HCT116 (cell line): ENCODE measurements around the gene RAPGEF6. TPM values are rescaled to one million over a fixed set of nuclear protein-coding genes. Genes with fewer than 3 reads are reported as not detected.

ENCODE experiments used
- ATAC-seq: fragments of 200-7000 bp; cut with Tn5 transposase; 2 replicates; pipeline ENCODE4 v1.9.1; 2020; ENCODE audit warnings: mild to moderate bottlenecking, moderate library complexity
- BruUV-seq: library from RNA; stranded (reverse); fragments of 400-500 nt; replicated peaks from 2 replicates; lab custom pipeline; 2021; lab: Mats Ljungman, UMichigan
- CTCF ChIA-PET: fragments of 300-600 bp; sonication (Branson Sonifier 250); formaldehyde crosslinking; loops from one replicate; lab custom pipeline; 2021; ENCODE audit warnings: antibody characterized with exemption; lab: Charles Lee
- POLR2A ChIA-PET: fragments of 300-600, 350-600 bp; sonication (Branson Sonifier 250); formaldehyde crosslinking; loops from one replicate; lab custom pipeline; 2021; ENCODE audit warnings: antibody characterized with exemption; lab: Charles Lee
- RAD21 ChIA-PET, 2 experiments: fragments of 300-600 bp; sonication (Branson Sonifier 250); formaldehyde crosslinking; loops; one replicate each; lab custom pipeline; 2023; ENCODE audit warnings: low total read pairs in 2 of 2; ENCODE audit not compliant: uncharacterized antibody in 2 of 2, unreplicated experiment in 2 of 2, low non-redundant PET in 1 of 2; lab: Charles Lee
- DNase-seq: peaks from one replicate; pipeline ENCODE4 v3.0.0-alpha.2; 2010; ENCODE audit warnings: low read depth, low spot score
- H2AFZ ChIP-seq: fragments of 200-600 bp; shearing (Covaris generic), sonication (generic); 2 replicates; pipeline ENCODE4 v1.6.1; 2017; ENCODE audit warnings: low read depth, mixed run types, mixed read lengths, antibody characterized with exemption, low read length; ENCODE audit not compliant: poor library complexity, severe bottlenecking
- H3K27ac ChIP-seq: 2 replicates; pipeline ENCODE4 v1.5.1; 2012; ENCODE audit warnings: low read depth, low read length
- H3K27me3 ChIP-seq: fragments of 200-600 bp; sonication (generic); 2 replicates; pipeline ENCODE4 v1.6.1; 2016; ENCODE audit warnings: mixed run types, low read length, mixed read lengths; ENCODE audit not compliant: insufficient read depth
- H3K36me3 ChIP-seq, 2 experiments: fragments of 200-500 bp in 1 of 2; fragments of 200-600 bp in 1 of 2; sonication (Bioruptor generic) in 1 of 2; sonication (generic) in 1 of 2; 2 replicates each; pipeline versions ENCODE4 v1.5.1 to v1.6.1; 2014 to 2016; ENCODE audit warnings: low read length in 2 of 2, inconsistent platforms in 1 of 2, mixed read lengths in 1 of 2, mixed run types in 1 of 2; ENCODE audit not compliant: insufficient read depth in 2 of 2, control insufficient read depth in 1 of 2
- H3K4me1 ChIP-seq, 2 experiments: fragments of 200-600 bp in 1 of 2; sonication (generic) in 1 of 2; 2 replicates each; pipeline versions ENCODE4 v1.5.1 to v1.6.1; 2012 to 2017; ENCODE audit warnings: low read length in 2 of 2, inconsistent platforms in 1 of 2, mild to moderate bottlenecking in 1 of 2, mixed read lengths in 1 of 2, mixed run types in 1 of 2, moderate library complexity in 1 of 2; ENCODE audit not compliant: insufficient read depth in 2 of 2, control insufficient read depth in 1 of 2
- H3K4me2 ChIP-seq: fragments of 200-600 bp; sonication (generic); 2 replicates; pipeline ENCODE4 v1.6.1; 2017; ENCODE audit warnings: mixed run types, low read length, mixed read lengths
- H3K4me3 ChIP-seq, 2 experiments: fragments of 200-600 bp in 1 of 2; sonication (generic) in 1 of 2; replicated peaks in 1 of 2; 2 replicates each; pipeline ENCODE4 v1.5.1; 2011 to 2016; ENCODE audit warnings: low read length in 2 of 2, control low read depth in 1 of 2, low read depth in 1 of 2, mild to moderate bottlenecking in 1 of 2, mixed read lengths in 1 of 2, mixed run types in 1 of 2
- H3K79me2 ChIP-seq: fragments of 200-600 bp; sonication (generic); 2 replicates; pipeline ENCODE4 v1.6.1; 2017; ENCODE audit warnings: mild to moderate bottlenecking, mixed run types, low read length, moderate library complexity, mixed read lengths; ENCODE audit not compliant: insufficient read depth
- H3K9ac ChIP-seq: fragments of 200-600 bp; sonication (generic); 2 replicates; pipeline ENCODE4 v1.6.1; 2016; ENCODE audit warnings: low read length, mixed read lengths
- H3K9me2 ChIP-seq: fragments of 200-600 bp; sonication (generic), shearing (Covaris generic); 2 replicates; pipeline ENCODE4 v1.6.1; 2017; ENCODE audit warnings: mixed run types, mild to moderate bottlenecking, moderate library complexity; ENCODE audit not compliant: insufficient read depth
- H3K9me3 ChIP-seq, 2 experiments: fragments of 200-500 bp in 1 of 2; fragments of 200-600 bp in 1 of 2; sonication (Bioruptor generic) in 1 of 2; sonication (generic) in 1 of 2; 2 replicates each; pipeline ENCODE4 v1.6.1; 2014 to 2017; ENCODE audit warnings: low read length in 2 of 2, mixed read lengths in 2 of 2, inconsistent platforms in 1 of 2, low read depth in 1 of 2, mild to moderate bottlenecking in 1 of 2, mixed run types in 1 of 2, moderate library complexity in 1 of 2; ENCODE audit not compliant: control insufficient read depth in 1 of 2, insufficient read depth in 1 of 2
- H4K20me1 ChIP-seq: fragments of 200-600 bp; sonication (generic), shearing (Covaris generic); 2 replicates; pipeline ENCODE4 v1.6.1; 2017; ENCODE audit warnings: mixed run types, mild to moderate bottlenecking, moderate library complexity; ENCODE audit not compliant: insufficient read depth
- EGR1 ChIP-seq: IDR thresholded peaks from 2 replicates; pipeline ENCODE4 v1.6.1; 2012; ENCODE audit warnings: low read depth
- ELF1 ChIP-seq: IDR thresholded peaks from 2 replicates; pipeline ENCODE4 v1.6.1; 2012; ENCODE audit warnings: low read depth, borderline replicate concordance
- POLR2A ChIP-seq: IDR thresholded peaks from 2 replicates; pipeline ENCODE4 v1.7.0; 2011; ENCODE audit warnings: borderline replicate concordance; ENCODE audit not compliant: insufficient read depth, insufficient read length; ENCODE audit errors: extremely low read depth
- SIN3A ChIP-seq: IDR thresholded peaks from 2 replicates; pipeline ENCODE4 v1.6.1; 2012; ENCODE audit warnings: low read depth
- SP1 ChIP-seq: IDR thresholded peaks from 2 replicates; pipeline ENCODE4 v1.6.1; 2012; ENCODE audit warnings: low read depth
- SRF ChIP-seq: IDR thresholded peaks from 2 replicates; pipeline ENCODE4 v1.6.1; 2012; ENCODE audit warnings: low read depth
- YY1 ChIP-seq: IDR thresholded peaks from 2 replicates; pipeline ENCODE4 v1.6.1; 2011; ENCODE audit warnings: low read length, low read depth, moderate library complexity, mild to moderate bottlenecking; ENCODE audit not compliant: insufficient replicate concordance; ENCODE audit errors: extremely low read depth
- ZFX ChIP-seq: fragments of 450-650 bp; IDR thresholded peaks from 2 replicates; pipeline ENCODE4 v1.6.1; 2017
- ZNF274 ChIP-seq: fragments of 200-500 bp; sonication (Bioruptor generic); IDR thresholded peaks from 2 replicates; pipeline ENCODE4 v1.6.1; 2014; ENCODE audit warnings: mild to moderate bottlenecking, low read depth, low read length, inconsistent platforms
- intact Hi-C: fragments of 100-400 bp; cut with micrococcal nuclease; formaldehyde crosslinking; loops from 2 replicates; pipeline ENCODE4 v1.10.0; 2022
- total RNA-seq: library from RNA; stranded (reverse); gene quantifications from one replicate; pipeline ENCODE4 v1.2.1, GENCODE V29; 2021; ENCODE audit not compliant: unreplicated experiment
- TF ChIP-seq, protein P1 (sequence below), 3 experiments: fragments of 200-600 bp in 1 of 3; sonication (generic) in 1 of 3; IDR thresholded peaks in 2 of 3; conservative IDR thresholded peaks in 1 of 3; 2 replicates each; pipeline ENCODE4 v1.5.1; 2012 to 2017; ENCODE audit warnings: low read depth in 2 of 3, low read length in 2 of 3, antibody characterized with exemption in 1 of 3, borderline replicate concordance in 1 of 3, control low read depth in 1 of 3, mild to moderate bottlenecking in 1 of 3, mixed read lengths in 1 of 3, mixed run types in 1 of 3, moderate library complexity in 1 of 3; ENCODE audit not compliant: insufficient read depth in 1 of 3

RAPGEF6 gene
- total RNA-seq, 1 experiment from 2014 or later, result 18.4 TPM

- H3K27ac ChIP-seq, result no peak overlapping the region
- BruUV-seq, result no TSS peak
- H3K9me3 ChIP-seq, result no peaks in the 10 kb centered on the region
- H3K4me1 ChIP-seq, result no peaks in the 10 kb centered on the region
- CTCF ChIA-PET, result no interaction called here
- no peaks in the 10 kb centered on the region for H4K20me1 ChIP-seq
- no peaks in the 10 kb centered on the region for H3K79me2 ChIP-seq
- ATAC-seq (no peak), DNase-seq (no peak)
- H3K9ac ChIP-seq, result no peak overlapping the region
- intact Hi-C loops, result no loop called here
- RAD21 ChIA-PET, result no interaction called here
- H3K36me3 ChIP-seq, result peaks cover 0 to 5% of the 10 kb centered on the region in 2 experiments; a peak in 1 of 4 replicates
- no peaks in the 10 kb centered on the region for H3K9me2 ChIP-seq
- H3K4me2 ChIP-seq, result no peak overlapping the region
- POLR2A ChIA-PET, result no interaction called here
- no peak overlapping the region for H3K4me3 ChIP-seq
- no peak overlapping the region for H2AFZ ChIP-seq
- no peak for TF ChIP-seq SRF
- no peak for TF ChIP-seq YY1
- TF ChIP-seq SIN3A, result no peak
- TF ChIP-seq ZNF274, result no peak
- TF ChIP-seq ELF1, result no peak
- TF ChIP-seq POLR2A, result no peak
- TF ChIP-seq ZFX, result no peak
- TF ChIP-seq, protein P1, sequence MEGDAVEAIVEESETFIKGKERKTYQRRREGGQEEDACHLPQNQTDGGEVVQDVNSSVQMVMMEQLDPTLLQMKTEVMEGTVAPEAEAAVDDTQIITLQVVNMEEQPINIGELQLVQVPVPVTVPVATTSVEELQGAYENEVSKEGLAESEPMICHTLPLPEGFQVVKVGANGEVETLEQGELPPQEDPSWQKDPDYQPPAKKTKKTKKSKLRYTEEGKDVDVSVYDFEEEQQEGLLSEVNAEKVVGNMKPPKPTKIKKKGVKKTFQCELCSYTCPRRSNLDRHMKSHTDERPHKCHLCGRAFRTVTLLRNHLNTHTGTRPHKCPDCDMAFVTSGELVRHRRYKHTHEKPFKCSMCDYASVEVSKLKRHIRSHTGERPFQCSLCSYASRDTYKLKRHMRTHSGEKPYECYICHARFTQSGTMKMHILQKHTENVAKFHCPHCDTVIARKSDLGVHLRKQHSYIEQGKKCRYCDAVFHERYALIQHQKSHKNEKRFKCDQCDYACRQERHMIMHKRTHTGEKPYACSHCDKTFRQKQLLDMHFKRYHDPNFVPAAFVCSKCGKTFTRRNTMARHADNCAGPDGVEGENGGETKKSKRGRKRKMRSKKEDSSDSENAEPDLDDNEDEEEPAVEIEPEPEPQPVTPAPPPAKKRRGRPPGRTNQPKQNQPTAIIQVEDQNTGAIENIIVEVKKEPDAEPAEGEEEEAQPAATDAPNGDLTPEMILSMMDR (IDR thresholded peaks at IDR 0.05 in 2 of 3, conservative IDR thresholded peaks at IDR 0.05 in 1 of 3; ENCODE audit: borderline replicate concordance in 1 of 3, insufficient read depth in 1 of 3, low read depth in 2 of 3, low read length in 2 of 3), result no peak
- TF ChIP-seq EGR1, result no peak
- TF ChIP-seq SP1, result no peak
- no peaks in the 10 kb centered on the region for H3K27me3 ChIP-seq
Measured at GRCh38 chr5:131672776-131673175, 37.7 kb upstream of the RAPGEF6 start.
